NCI-H1417 treated with DMSO at 0.1 percent for 48 hours (cell line): ENCODE data around the gene ZBTB32.
"Not testable (repeated sequence)": the region's sequence is repeated elsewhere in the genome, so short reads cannot be mapped to it uniquely, and the experiment has no call there.

Experiments used
- DNase-seq: peaks from one replicate; lab custom pipeline; 2025; lab: John Stamatoyannopoulos, UW

ZBTB32 gene

DNA sequence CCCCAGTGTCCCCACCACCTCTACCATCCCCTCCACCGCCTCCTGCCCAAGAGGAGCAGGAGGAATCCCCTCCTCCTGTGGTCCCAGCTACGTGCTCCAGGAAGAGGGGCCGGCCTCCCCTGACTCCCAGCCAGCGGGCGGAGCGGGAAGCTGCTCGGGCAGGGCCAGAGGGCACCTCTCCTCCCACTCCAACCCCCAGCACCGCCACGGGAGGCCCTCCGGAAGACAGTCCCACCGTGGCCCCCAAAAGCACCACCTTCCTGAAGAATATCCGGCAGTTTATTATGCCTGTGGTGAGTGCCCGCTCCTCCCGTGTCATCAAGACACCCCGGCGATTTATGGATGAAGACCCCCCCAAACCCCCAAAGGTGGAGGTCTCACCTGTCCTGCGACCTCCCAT lies 16.3 kb downstream of the ZBTB32 start:
- no peak for DNase-seq

DNA sequence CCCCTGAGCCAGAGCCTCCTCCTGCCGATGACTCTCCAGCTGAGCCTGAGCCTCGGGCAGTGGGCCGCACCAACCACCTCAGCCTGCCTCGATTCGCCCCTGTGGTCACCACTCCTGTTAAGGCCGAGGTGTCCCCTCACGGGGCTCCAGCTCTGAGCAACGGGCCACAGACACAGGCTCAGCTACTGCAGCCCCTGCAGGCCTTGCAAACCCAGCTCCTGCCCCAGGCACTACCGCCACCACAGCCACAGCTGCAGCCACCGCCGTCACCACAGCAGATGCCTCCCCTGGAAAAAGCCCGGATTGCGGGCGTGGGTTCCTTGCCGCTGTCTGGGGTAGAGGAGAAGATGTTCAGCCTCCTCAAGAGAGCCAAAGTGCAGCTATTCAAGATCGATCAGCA lies 17.0 kb downstream of the ZBTB32 start:
- DNase-seq = no peak

DNA sequence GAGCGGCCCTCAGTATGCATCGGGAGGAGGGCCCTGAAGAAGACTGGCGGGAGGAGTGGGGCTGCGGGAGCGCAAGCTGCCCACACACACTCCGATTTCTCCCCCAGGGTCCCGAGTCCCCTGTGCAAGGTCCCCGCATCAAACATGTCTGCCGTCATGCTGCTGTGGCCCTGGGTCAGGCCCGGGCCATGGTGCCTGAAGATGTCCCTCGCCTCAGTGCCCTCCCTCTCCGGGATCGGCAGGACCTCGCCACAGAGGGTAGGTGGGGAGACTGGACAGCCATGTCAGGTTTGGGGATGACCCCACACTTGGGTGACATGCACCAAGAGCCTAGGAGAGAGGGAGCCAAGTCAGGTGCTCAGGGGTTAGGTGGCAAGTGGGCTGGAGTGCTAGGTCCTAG lies 18.1 kb downstream of the ZBTB32 start:
- DNase-seq = no peak

DNA sequence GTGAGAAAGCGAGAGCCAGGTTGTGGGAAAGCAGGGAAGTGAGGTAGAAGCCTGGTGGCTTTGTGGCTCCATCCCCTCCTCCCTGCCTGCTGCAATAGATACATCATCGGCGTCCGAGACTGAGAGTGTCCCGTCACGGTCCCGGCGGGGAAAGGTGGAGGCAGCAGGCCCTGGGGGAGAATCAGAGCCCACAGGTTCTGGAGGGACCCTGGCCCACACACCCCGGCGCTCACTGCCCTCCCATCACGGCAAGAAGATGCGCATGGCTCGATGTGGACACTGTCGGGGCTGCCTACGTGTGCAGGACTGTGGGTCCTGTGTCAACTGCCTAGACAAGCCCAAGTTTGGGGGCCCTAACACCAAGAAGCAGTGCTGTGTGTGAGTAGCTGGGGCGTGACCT lies 18.5 kb downstream of the ZBTB32 start:
- no peak for DNase-seq

DNA sequence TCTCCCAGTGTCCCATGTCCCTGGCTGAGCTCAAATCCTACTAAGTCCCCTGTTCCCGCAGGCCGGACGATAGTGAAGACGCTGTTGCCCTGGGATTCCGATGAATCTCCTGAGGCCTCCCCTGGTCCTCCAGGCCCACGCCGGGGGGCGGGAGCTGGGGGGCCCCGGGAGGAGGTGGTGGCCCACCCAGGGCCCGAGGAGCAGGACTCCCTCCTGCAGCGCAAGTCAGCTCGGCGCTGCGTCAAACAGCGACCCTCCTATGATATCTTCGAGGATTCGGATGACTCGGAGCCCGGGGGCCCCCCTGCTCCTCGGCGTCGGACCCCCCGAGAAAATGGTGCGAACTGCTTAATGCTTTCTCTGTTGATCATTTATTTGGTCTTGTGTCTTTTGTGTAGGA lies 19.3 kb downstream of the ZBTB32 start:
- DNase-seq = no peak

DNA sequence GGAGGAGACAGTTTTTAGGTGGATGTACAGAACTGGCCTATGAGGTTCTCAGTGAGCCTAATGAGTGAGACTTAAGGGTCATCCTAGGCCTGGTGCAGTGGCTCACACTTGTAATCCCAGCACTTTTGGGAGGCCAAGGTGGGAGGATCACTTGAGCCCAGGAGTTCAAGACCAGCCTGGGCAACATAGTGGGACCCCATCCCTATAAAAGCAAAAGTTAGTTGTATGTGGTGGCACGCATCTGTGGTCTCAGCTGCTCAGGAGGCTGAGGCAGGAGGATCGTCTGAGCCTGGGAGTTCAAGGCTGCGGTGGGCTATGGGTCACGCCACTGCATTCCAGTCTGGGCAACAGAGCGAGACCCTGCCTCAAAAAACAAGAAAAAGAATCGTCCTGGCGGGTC lies 19.8 kb downstream of the ZBTB32 start:
- DNase-seq = not testable (repeated sequence)

DNA sequence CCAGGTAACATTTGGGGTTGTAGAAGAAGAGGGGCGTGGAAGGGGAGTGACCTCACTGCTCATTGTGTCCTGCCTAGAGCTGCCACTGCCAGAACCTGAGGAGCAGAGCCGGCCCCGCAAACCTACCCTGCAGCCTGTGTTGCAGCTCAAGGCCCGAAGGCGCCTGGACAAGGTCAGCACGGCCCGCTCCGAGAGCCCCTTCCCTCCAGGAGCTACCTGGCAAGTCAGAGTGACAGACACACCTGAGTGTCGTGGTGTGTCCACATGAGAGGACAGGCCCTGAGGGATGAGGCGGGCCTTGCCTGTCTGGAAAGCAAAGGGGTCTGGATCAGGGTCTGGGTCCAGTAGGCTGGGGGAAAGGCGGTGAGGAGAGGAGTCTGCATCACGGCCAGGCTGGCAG lies 20.2 kb downstream of the ZBTB32 start:
- no peak for DNase-seq

DNA sequence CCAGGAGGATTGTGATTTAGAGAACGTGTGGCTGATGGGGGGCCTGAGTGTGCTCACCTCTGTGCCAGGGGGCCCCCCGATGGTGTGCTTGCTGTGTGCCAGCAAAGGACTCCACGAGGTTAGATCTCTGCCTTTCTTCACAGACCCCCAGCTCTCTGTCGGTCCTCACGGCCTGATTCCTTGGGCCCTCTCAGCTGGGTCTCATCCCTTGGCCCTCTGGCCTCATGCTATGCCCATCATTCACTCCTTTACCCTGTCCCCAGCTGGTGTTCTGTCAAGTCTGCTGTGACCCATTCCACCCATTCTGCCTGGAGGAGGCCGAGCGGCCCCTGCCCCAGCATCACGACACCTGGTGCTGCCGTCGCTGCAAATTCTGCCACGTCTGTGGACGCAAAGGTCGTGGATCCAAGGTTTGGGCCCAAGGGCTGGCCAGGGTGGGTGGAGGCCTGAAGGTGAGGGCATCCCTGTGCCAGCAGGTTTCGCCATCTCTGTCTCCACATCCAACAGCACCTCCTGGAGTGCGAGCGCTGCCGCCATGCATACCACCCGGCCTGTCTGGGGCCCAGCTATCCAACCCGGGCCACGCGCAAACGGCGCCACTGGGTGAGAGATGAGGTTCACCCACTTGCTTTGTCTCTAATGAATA lies 21.0 kb downstream of the ZBTB32 start:
- no peak for DNase-seq

DNA sequence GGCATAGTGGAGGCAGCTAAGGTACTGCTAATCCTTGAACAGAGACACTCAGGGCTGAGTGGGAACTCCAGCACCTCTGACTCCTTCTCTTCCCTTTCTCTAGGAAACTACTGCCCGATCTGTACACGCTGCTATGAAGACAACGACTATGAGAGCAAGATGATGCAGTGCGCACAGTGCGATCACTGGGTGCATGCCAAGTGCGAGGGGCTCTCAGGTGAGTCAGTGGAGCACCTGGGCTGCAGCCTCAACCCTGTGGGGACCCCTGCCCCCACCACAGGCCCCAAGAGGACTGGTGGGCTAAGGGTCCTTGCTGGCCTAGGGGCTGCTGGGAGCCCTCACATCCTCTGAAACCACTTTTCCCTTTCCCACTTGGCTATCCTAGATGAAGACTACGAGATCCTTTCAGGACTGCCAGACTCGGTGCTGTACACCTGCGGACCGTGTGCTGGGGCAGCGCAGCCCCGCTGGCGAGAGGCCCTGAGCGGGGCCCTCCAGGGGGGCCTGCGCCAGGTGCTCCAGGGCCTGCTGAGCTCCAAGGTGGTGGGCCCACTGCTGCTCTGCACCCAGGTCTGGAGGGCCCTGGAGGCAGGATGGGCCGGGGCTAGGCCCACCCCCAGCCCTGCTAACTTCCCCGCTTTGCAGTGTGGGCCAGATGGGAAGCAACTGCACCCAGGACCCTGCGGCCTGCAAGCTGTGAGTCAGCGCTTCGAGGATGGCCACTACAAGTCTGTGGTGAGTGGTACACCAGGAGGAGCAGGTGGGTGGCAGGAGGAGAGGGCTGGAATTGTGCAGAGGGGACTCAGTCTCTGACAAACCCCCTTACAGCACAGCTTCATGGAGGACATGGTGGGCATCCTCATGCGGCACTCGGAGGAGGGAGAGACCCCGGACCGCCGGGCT lies 22.9 kb downstream of the ZBTB32 start:
- DNase-seq = no peak

DNA sequence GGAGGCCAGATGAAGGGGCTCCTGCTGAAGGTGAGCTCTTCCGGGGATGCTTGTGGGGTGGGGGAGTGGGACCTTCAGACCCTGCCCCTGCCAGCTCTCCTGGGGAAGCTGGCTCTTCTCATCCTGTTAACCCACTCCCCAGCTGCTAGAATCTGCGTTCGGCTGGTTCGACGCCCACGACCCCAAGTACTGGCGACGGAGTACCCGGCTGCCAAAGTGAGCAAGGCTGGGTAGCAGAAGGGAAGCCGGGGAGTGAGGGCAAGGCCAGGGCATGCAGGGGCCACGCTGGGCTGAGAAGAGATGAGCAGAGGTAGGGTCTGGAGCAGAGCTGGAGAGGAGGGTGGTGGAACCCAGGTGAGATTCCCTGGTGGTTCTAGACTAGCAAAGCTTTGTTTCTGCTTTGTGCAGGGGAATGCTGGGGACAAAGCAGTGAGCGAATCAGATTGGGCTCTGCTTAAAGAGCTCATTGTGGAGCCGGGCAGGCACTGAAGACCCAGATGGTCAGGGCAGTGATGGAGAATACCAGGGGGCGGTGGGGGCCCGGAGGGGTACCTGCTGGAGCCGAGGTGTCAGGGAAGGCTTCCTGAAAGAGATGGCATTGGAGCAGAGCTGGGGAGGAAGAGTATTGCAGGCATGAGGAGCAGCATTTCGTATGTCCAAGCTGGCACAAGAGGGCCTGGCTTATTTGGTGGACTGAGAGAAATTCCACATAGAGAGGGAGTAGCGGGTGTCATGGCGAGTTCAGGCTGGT lies 23.8 kb downstream of the ZBTB32 start:
- DNase-seq = no peak

DNA sequence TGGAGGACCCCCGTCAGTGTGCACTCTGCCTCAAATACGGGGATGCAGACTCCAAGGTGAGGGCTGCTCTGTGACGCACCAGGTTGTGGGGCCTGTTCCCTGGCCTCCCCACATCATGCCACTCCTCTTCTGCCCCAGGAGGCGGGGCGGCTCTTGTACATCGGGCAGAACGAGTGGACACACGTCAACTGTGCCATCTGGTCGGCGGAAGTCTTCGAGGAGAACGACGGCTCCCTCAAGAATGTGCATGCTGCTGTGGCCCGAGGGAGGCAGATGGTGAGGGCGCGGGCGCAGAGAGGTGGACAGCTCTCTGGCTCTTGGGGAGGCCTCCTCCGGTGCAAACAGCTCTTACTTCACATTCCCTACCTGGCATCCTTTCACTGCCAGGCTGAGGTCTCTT lies 24.7 kb downstream of the ZBTB32 start:
- DNase-seq = no peak

DNA sequence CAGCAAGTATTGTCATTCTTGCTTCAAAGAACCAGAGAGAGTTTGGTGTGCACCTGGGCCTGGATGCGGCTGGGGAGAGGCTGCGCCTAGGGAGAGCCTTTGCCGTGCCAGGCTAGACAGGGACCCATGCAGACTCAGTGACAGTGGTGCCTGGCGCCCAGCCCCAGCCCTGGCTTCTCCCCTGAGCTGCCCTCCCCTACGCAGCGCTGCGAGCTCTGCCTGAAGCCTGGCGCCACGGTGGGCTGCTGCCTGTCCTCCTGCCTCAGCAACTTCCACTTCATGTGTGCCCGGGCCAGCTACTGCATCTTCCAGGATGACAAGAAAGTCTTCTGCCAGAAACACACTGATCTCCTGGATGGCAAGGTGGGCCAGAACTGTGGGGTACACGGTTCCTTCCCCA lies 25.4 kb downstream of the ZBTB32 start:
- no peak for DNase-seq

DNA sequence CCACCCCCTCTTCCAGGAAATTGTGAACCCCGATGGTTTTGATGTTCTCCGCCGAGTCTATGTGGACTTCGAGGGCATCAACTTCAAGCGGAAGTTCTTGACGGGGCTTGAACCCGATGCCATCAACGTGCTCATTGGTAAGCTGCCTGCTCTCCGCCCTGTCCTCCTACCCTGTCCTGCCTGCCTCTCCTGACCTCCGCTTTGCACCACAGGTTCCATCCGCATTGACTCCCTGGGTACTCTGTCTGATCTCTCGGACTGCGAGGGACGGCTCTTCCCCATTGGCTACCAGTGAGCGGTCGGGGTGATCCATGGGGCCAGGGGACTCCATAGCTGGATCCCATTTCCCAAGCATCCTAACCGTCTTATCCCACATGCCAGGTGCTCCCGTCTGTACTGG lies 26.0 kb downstream of the ZBTB32 start:
- DNase-seq = no peak

DNA sequence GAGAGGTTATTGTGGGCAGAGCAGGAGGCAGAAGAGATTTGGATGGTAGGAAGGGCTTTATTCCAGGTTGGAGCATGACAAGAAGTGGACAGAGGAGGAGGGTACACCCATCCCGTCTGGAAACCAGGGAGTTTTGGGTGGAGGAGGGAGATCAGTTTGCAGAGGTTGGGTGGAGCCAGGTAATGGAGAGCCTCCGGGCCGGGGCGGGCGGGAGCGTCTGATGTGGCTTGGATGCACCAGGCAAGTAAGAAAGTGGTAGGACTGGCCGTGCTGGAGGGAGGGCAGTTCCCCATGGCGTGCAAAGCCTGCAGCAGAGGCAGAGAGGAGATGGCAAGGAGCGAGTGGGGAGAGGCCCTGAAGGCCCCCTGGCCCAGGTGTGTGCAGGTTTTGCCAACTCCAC lies 27.0 kb downstream of the ZBTB32 start:
- no peak for DNase-seq

DNA sequence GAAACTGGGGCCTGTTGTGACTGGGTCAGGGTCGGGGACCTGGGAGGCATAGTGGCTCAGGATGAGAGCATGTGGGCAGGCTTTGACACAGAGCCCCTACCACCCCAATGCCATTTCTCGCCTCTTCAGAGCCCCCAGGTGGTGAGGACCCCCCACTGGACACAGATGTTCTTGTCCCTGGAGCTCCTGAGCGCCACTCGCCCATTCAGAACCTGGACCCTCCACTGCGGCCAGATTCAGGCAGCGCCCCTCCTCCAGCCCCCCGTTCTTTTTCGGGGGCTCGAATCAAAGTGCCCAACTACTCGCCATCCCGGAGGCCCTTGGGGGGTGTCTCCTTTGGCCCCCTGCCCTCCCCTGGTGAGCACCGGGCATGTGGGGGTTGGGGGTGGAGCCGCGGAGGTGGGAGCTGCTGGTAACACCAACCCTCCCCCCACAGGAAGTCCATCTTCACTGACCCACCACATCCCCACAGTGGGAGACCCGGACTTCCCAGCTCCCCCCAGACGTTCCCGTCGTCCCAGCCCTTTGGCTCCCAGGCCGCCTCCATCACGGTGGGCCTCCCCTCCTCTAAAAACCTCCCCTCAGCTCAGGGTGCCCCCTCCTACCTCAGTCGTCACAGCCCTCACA lies 27.5 kb downstream of the ZBTB32 start:
- DNase-seq = no peak

DNA sequence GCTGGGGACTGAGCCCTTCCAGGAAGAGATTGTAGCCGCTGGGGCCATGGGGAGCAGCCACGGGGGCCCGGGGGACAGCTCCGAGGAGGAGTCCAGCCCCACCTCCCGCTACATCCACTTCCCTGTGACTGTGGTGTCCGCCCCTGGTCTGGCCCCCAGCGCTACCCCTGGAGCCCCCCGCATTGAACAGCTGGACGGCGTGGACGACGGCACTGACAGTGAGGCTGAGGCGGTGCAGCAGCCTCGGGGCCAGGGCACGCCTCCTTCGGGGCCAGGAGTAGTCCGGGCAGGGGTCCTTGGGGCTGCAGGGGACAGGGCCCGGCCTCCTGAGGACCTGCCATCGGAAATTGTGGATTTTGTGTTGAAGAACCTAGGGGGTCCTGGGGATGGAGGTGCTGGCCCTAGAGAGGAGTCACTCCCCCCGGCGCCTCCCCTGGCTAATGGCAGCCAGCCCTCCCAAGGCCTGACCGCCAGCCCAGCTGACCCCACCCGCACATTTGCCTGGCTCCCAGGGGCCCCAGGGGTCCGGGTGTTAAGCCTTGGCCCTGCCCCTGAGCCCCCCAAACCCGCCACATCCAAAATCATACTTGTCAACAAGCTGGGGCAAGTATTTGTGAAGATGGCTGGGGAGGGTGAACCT lies 28.3 kb downstream of the ZBTB32 start:
- no peak for DNase-seq

DNA sequence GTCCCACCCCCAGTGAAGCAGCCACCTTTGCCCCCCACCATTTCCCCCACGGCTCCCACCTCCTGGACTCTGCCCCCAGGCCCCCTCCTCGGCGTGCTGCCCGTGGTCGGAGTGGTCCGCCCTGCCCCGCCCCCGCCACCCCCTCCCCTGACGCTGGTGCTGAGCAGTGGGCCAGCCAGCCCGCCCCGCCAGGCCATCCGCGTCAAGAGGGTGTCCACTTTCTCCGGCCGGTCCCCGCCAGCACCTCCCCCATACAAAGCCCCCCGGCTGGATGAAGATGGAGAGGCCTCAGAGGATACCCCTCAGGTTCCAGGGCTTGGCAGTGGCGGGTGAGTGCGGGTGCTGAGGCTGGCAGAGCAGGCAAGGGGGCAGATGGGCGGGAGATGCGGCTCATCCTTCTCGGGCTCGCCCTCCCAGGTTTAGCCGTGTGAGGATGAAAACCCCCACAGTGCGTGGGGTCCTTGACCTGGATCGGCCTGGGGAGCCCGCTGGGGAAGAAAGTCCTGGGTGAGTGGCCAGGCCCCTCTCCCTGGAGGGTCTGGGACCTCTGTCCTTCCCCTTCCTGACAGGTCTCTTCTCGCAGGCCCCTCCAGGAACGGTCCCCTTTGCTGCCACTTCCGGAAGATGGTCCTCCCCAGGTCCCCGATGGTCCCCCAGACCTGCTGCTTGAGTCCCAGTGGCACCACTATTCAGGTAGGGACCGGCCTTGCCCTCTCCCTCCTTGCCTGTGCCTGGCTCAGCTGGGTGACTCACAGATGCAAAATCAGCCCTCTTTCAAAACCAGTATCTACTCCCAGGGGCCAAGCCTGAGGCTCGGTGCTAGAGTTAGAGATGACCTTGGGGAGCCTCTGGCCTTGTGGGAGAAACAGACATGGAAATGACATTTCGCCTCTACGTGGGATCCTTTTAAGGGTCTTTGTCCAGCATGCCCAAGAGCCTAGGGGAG lies 29.1 kb downstream of the ZBTB32 start:
- no peak for DNase-seq

DNA sequence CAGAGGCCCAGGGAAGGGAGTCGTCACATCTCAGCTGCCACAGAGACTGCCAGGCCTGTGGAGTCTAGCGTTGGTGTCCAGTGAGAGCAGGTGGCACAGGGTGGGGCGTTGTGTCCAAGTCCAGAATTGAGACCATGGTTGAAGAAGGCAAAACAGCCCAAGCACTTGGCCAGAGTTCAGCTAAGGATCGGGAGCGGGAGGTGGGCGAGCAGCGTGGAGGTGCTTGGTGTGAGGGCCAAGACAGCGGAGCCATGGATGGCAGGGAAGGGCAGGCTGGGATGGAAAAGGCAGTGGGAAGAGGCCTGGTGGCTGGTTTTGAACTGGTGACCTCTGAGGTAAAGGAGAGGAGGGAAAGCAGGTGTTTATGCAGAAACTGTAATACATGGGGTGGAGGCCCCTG lies 29.9 kb downstream of the ZBTB32 start:
- no peak for DNase-seq

DNA sequence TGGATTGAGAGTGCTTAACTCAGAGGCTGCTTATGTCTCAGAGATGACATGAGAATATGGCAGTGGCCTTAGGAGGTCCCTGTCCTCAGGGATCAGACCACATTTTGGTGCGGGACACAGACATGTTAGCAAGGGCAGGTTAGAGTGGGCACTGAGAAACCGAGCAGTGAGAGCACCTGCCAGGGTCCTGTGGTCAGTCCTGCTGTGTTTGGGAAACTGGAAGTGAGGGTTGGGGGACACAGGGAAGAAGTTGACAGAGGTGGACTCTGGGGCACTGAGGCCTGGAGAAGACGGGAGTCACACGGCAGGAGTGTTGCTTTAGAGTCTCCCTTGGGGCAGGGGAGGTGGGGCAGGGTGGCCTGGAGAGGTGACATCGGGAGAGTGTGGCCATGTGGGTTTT lies 30.5 kb downstream of the ZBTB32 start:
- no peak for DNase-seq

DNA sequence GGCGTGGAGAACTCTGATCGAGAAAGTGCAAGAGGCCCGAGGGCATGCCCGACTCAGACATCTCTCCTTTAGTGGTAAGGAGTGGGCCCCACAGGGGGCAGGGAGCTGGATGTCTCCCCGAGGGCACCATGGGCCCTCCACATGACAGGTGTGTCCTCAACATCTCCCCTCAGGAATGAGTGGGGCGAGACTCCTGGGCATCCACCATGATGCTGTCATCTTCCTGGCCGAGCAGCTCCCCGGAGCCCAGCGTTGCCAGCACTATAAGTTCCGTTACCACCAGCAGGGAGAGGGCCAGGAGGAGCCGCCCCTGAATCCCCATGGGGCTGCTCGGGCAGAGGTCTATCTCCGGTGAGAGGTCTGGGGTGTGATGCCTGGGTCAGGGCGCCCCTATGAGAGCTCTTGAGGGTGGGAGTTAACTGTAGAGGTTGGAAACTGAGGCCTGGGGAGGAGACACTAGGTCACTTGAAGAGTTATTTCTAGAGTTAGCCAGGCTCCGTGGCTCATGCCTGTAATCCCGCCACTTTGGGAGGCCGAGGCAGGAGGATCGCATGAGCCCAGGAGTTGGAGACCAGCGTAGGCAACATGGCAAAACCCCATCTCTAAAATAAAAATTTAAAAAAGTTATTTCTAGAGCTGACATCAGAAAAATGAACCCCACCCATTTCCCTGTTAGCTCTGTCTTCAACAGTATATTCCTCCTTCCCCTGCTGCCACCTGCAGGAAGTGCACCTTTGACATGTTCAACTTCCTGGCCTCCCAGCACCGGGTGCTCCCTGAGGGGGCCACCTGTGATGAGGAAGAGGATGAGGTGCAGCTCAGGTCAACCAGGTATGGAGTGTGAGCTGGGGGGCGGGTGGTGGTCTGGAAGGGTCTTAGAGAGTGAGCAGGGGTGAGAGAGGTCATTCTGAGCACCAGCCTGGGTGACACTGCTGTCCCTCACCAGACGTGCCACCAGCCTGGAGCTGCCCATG lies 32.8 kb downstream of the ZBTB32 start:
- no peak for DNase-seq
